HG03442 (cell line): ENCODE measurements around the gene ADAMTS17.

ENCODE experiments used
- ATAC-seq: cut with Tn5 transposase; IDR thresholded peaks from one replicate; pipeline ENCODE4 v1.9.1; 2021; ENCODE audit warnings: mild to moderate bottlenecking, moderate library complexity; ENCODE audit not compliant: unreplicated experiment

ADAMTS17 gene

GRCh38 chr15:100227781-100228180, 114.0 kb downstream of the ADAMTS17 start:
- no peak for ATAC-seq

GRCh38 chr15:100226107-100226506, 115.7 kb downstream of the ADAMTS17 start:
- ATAC-seq: no peak

- ATAC-seq: no peak
Measured at GRCh38 chr15:100224206-100225185, 117.3 kb downstream of the ADAMTS17 start.

GRCh38 chr15:100222349-100222715, 119.4 kb downstream of the ADAMTS17 start:
- ATAC-seq: no peak

- no peak for ATAC-seq
Measured at GRCh38 chr15:100221471-100222348, 120.1 kb downstream of the ADAMTS17 start.

GRCh38 chr15:100220058-100220768, 121.6 kb downstream of the ADAMTS17 start:
- ATAC-seq: no peak

GRCh38 chr15:100218434-100218833, 123.3 kb downstream of the ADAMTS17 start:
- ATAC-seq: no peak

GRCh38 chr15:100216182-100216581, 125.6 kb downstream of the ADAMTS17 start:
- ATAC-seq: no peak

GRCh38 chr15:100215843-100216169, 126.0 kb downstream of the ADAMTS17 start:
- ATAC-seq: no peak

GRCh38 chr15:100215031-100215842, 126.5 kb downstream of the ADAMTS17 start:
- no peak for ATAC-seq

GRCh38 chr15:100211855-100212850, 129.6 kb downstream of the ADAMTS17 start:
- no peak for ATAC-seq

GRCh38 chr15:100210338-100210737, 131.4 kb downstream of the ADAMTS17 start:
- ATAC-seq: no peak

- ATAC-seq: no peak
Measured at GRCh38 chr15:100208921-100209603, 132.7 kb downstream of the ADAMTS17 start.

GRCh38 chr15:100207053-100207452, 134.7 kb downstream of the ADAMTS17 start:
- no peak for ATAC-seq

GRCh38 chr15:100206643-100207042, 135.1 kb downstream of the ADAMTS17 start:
- ATAC-seq: no peak

- ATAC-seq: no peak
Measured at GRCh38 chr15:100205549-100206295, 136.1 kb downstream of the ADAMTS17 start.

- no peak for ATAC-seq
Measured at GRCh38 chr15:100204771-100205170, 137.0 kb downstream of the ADAMTS17 start.

GRCh38 chr15:100204211-100204610, 137.6 kb downstream of the ADAMTS17 start:
- no peak for ATAC-seq
